Measurements from ENCODE around the gene BPI. TPM values are rescaled to one million over a fixed set of nuclear protein-coding genes. Genes with fewer than 3 reads are reported as not detected.
A peak's percentile ranks its signal among the peaks of the same experiment; 100 is the strongest.

Gene BPI
- total and polyA plus RNA-seq, 4 donors: 0.31 to 5.6 (median 1.1) TPM

- no peak for TF ChIP-seq CTCF (IDR thresholded peaks at IDR 0.05; ENCODE audit: control extremely low read depth, extremely low read depth)
- peak overlapping the region in 1 of 2 donors; percentile 28 for H3K27ac ChIP-seq (ENCODE audit: low read depth in 1 of 2, low read length in 1 of 2)
- no peak for ATAC-seq (ENCODE audit: insufficient read depth, low FRiP score)
- no peaks in the 10 kb centered on the region for H3K9me3 ChIP-seq (ENCODE audit: control insufficient read depth in 4 of 4, insufficient read depth in 3 of 4, low read length in 3 of 4)
- 58 to 64% methylated on average over 16 of the region's 16 CpGs for WGBS, 2 donors
- peaks cover 0 to 22% (median 0%) of the 10 kb centered on the region in 5 donors for H3K4me1 ChIP-seq (ENCODE audit: control insufficient read depth in 5 of 5, insufficient read depth in 5 of 5, low read length in 5 of 5)
- no peaks in the 10 kb centered on the region for H3K27me3 ChIP-seq (ENCODE audit: control insufficient read depth in 3 of 3, insufficient read depth in 3 of 3, low read length in 2 of 3)
- H3K4me3 ChIP-seq: no peak overlapping the region
- H3K36me3 ChIP-seq (ENCODE audit: control insufficient read depth in 4 of 4, insufficient read depth in 4 of 4, low read length in 4 of 4): no peaks in the 10 kb centered on the region
- H3K9ac ChIP-seq (ENCODE audit: insufficient read depth in 1 of 2, low read length in 2 of 2): peak overlapping the region in 1 of 2 donors; percentile 75
- DNase-seq: peak; percentile 90 to 95 (median 94)
These were observed 39.6 kb downstream of the BPI start for GRCh38 chr20:38343311-38344106.

- Histone ChIP-seq H3K4me3 (no peak overlapping the region), H3K27me3 (ENCODE audit: control insufficient read depth in 3 of 3, insufficient read depth in 3 of 3, low read length in 2 of 3) (no peaks in the 10 kb centered on the region), H3K36me3 (ENCODE audit: control insufficient read depth in 4 of 4, insufficient read depth in 4 of 4, low read length in 4 of 4) (no peaks in the 10 kb centered on the region), H3K27ac (ENCODE audit: low read depth in 1 of 2, low read length in 1 of 2) (no peak overlapping the region), H3K4me1 (ENCODE audit: control insufficient read depth in 5 of 5, insufficient read depth in 5 of 5, low read length in 5 of 5) (peaks cover 0 to 22% (median 0%) of the 10 kb centered on the region in 5 donors), H3K9ac (ENCODE audit: insufficient read depth in 1 of 2, low read length in 2 of 2) (no peak overlapping the region), H3K9me3 (ENCODE audit: control insufficient read depth in 4 of 4, insufficient read depth in 3 of 4, low read length in 3 of 4) (no peaks in the 10 kb centered on the region)
- ATAC-seq (ENCODE audit: insufficient read depth, low FRiP score) (no peak), DNase-seq (no peak)
- 86 to 90% methylated on average over 5 of the region's 5 CpGs for WGBS, 2 donors
- no peak for TF ChIP-seq CTCF (IDR thresholded peaks at IDR 0.05; ENCODE audit: control extremely low read depth, extremely low read depth)
These were observed 40.2 kb downstream of the BPI start for GRCh38 chr20:38344107-38344701.

GRCh38 chr20:38345643-38346042 is 41.7 kb downstream of the BPI start:
- no peaks in the 10 kb centered on the region for H3K36me3 ChIP-seq (ENCODE audit: control insufficient read depth in 4 of 4, insufficient read depth in 4 of 4, low read length in 4 of 4)
- ATAC-seq (ENCODE audit: insufficient read depth, low FRiP score) (no peak), DNase-seq (no peak)
- H3K9ac ChIP-seq (ENCODE audit: insufficient read depth in 1 of 2, low read length in 2 of 2): no peak overlapping the region
- H3K4me1 ChIP-seq (ENCODE audit: control insufficient read depth in 5 of 5, insufficient read depth in 5 of 5, low read length in 5 of 5): peaks cover 0 to 22% (median 0%) of the 10 kb centered on the region in 5 donors
- H3K27ac ChIP-seq (ENCODE audit: low read depth in 1 of 2, low read length in 1 of 2): no peak overlapping the region
- 23 to 79% methylated on average over 2 of the region's 2 CpGs for WGBS, 2 donors
- H3K4me3 ChIP-seq: no peak overlapping the region
- TF ChIP-seq CTCF (IDR thresholded peaks at IDR 0.05; ENCODE audit: control extremely low read depth, extremely low read depth): no peak
- H3K9me3 ChIP-seq (ENCODE audit: control insufficient read depth in 4 of 4, insufficient read depth in 3 of 4, low read length in 3 of 4): no peaks in the 10 kb centered on the region
- no peaks in the 10 kb centered on the region for H3K27me3 ChIP-seq (ENCODE audit: control insufficient read depth in 3 of 3, insufficient read depth in 3 of 3, low read length in 2 of 3)

Measured in lung (tissue), 12 donors.